ENCODE data around the gene MICALL1. TPM values are rescaled to one million over a fixed set of nuclear protein-coding genes. Genes with fewer than 3 reads are reported as not detected.

Gene MICALL1, protein sequence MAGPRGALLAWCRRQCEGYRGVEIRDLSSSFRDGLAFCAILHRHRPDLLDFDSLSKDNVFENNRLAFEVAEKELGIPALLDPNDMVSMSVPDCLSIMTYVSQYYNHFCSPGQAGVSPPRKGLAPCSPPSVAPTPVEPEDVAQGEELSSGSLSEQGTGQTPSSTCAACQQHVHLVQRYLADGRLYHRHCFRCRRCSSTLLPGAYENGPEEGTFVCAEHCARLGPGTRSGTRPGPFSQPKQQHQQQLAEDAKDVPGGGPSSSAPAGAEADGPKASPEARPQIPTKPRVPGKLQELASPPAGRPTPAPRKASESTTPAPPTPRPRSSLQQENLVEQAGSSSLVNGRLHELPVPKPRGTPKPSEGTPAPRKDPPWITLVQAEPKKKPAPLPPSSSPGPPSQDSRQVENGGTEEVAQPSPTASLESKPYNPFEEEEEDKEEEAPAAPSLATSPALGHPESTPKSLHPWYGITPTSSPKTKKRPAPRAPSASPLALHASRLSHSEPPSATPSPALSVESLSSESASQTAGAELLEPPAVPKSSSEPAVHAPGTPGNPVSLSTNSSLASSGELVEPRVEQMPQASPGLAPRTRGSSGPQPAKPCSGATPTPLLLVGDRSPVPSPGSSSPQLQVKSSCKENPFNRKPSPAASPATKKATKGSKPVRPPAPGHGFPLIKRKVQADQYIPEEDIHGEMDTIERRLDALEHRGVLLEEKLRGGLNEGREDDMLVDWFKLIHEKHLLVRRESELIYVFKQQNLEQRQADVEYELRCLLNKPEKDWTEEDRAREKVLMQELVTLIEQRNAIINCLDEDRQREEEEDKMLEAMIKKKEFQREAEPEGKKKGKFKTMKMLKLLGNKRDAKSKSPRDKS
- polyA plus RNA-seq: 1 to 10 TPM; 1.3 to 5.8 (median 2.1) TPM

DNA sequence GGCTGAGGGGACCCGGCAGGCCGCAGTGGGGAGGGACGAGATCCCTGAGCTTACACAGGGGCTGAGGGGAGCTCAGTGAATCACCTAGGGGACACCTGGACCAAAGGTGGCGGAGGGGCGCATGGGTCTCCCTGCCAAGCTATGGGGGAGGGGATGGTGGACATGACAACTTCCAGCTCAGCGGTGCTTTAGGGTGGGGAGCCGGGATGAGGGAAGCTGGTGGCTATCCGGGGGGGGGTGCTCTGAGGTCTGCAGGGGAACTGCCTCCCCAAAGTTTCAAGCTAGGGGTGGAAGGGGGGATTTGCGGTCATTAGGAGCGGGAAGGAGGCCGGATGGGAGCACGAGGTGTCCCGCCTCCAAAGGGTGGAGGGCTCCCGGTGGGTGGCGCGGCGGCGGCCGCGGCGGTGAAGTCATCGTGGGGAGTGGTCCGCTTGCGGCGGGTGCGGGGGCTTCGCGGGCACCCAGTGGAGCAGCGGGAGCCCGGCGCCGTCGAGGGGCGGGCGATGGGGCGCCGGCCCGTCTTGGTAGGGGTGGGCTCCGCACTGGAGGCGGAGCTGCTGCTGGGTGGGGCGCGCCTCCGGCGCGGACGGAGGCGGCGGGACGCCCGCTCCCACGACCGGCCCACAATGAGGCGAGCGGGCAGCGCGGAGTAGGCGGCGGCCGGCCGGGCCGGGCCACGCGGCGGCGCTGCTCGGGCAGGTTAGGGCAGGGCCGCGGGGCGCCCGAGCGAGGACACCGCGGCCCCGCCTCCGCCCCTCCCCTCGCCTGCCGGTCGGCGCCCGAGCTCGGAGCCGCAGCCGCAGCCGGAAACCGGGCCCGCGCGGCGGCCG, at the start of gene MICALL1:
TSS of gene MICALL1 (plus strand) at position 764 of the 830 bp plus-strand sequence. CDS start 126 bp downstream, outside the sequence.
- no peaks in the 10 kb centered on the region for H3K36me3 Mint-ChIP-seq
- H3K27ac Mint-ChIP-seq: peak within 1 kb of the TSS; percentile 63 to 89 (median 78)
- peak within 1 kb of the TSS; percentile 78 to 87 (median 83) for H3K4me3 Mint-ChIP-seq
- peaks cover 0 to 4% (median 0%) of the 10 kb centered on the region in 3 donors for H3K27me3 Mint-ChIP-seq (ENCODE audit: low read depth in 3 of 3)
- H3K9me3 Mint-ChIP-seq: no peaks in the 10 kb centered on the region
- peaks cover 23 to 29% of the 10 kb centered on the region in 2 donors for H3K4me1 Mint-ChIP-seq
- DNase-seq: peak; percentile 70 to 74 (median 72)

DNA sequence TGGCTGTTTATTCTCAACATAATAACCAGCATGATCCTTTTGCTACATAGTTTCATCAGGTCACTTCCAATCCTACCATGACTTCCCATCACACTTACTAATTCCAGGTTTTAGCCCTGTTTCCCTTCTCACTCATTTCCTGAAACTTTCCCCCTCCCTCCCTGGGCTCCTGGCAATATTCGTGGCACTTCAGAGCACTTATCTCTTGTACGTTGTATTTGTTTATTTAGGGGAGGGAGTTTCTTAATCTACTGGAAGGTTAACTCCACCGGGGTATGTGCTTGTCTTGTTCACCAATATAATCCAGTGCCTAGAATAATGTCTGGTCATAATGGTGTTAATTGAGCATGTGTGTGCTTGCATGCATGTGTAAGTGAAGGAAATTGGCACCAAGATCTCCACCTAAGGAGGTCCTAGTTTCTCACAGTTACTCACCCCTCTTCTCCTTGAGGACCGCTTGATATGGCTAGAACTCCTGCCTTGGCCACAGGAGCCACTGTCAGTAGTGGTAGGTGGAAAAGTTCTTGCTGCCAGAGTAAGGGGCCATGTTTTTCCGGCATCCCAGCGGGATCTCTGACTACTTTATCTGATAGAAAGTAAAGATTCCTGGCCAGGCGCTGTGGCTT, 45.2 kb upstream of the MICALL1 start:
- no peak overlapping the region for H3K27ac Mint-ChIP-seq
- H3K27me3 Mint-ChIP-seq (ENCODE audit: low read depth in 3 of 3): no peaks in the 10 kb centered on the region
- no peak for DNase-seq
- peaks cover 32 to 45% (median 33%) of the 10 kb centered on the region in 3 donors for H3K36me3 Mint-ChIP-seq
- peaks cover 3 to 19% of the 10 kb centered on the region in 2 donors for H3K4me1 Mint-ChIP-seq
- H3K4me3 Mint-ChIP-seq: no peak overlapping the region
- H3K9me3 Mint-ChIP-seq: no peaks in the 10 kb centered on the region

DNA sequence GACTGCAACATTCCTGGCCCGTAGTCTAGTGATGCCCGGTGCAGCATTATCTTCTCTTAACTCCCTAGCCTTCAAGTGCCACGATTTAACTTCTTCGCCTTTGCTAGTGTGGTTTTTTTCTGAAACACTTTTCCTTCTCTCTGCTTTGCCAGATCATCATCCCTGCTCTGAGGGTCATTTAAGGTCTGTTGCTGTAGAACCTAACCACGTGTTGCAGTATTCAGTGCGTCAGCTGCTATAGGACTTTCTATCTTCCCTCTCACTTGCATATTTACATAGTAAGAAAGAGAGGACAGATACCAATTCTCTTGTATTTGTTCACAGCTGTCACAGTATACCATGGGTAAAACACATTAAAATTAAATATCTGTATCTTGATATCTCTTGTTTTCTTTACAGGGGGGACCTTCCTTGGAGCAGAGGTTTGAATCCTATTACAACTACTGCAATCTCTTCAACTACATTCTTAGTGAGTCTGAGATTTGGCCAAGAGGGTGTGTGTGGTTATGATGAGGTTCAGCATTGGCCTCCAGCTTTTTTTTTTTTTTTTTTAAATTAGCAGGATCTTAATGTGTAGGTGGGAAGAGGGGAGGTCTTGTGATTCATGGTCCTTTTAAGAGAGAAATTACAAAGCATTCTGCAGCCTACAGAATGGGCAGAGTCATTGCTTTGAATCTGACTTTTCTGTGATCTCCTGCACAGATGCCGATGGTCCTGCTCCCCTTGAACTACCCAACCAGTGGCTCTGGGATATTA, 43.3 kb upstream of the MICALL1 start:
- Mint-ChIP-seq H3K36me3 (peaks cover 27 to 42% (median 31%) of the 10 kb centered on the region in 3 donors), H3K27ac (peak overlapping the region in 2 of 6 donors; percentile 17 to 52), H3K4me3 (no peak overlapping the region), H3K4me1 (peaks cover 3 to 19% of the 10 kb centered on the region in 2 donors), H3K9me3 (no peaks in the 10 kb centered on the region), H3K27me3 (ENCODE audit: low read depth in 3 of 3) (no peaks in the 10 kb centered on the region)
- DNase-seq: no peak

DNA sequence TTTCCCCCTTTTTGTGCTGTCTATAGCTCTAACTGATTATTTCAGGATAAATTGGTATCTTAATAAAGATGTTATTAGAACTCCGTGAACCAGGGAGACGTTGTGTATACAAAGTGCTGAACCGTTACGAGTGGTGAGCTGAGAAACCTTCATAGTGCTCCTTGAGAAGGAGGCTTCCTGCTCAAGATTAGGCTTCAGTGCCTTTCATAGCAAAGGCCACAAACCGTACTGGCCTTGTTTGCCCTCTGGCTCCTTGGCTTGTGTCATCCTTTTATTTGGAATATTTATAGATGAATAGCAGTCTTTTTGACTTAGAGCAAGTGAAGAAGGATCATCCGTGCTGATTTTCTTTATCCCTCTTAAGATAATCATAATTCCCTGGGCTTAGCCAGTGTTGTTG, 40.6 kb upstream of the MICALL1 start:
- no peak for DNase-seq
- Mint-ChIP-seq H3K36me3 (peaks cover 17 to 38% (median 34%) of the 10 kb centered on the region in 3 donors), H3K9me3 (no peaks in the 10 kb centered on the region), H3K4me1 (peaks cover 3 to 11% of the 10 kb centered on the region in 2 donors), H3K27me3 (ENCODE audit: low read depth in 3 of 3) (no peaks in the 10 kb centered on the region), H3K27ac (no peak overlapping the region), H3K4me3 (no peak overlapping the region)

DNA sequence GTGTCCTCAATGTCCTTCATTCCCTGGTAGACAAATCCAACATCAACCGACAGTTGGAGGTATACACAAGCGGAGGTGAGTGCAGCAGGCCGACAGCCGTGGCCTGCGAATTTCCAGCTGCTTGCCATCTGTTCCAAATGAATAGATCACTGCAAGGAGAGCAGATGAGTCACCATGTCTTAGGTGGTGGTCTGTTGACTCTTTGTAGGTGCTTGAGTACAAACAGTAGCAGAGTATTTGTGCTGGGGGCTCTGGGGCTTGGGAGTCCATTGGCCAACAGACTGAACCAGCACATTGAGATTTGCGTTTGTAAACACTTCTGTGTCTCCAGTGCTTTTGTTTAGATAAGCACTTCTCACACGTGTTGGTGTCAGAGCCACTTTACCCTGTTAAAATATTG, 35.8 kb upstream of the MICALL1 start:
- no peak overlapping the region for H3K4me3 Mint-ChIP-seq
- H3K4me1 Mint-ChIP-seq: no peaks in the 10 kb centered on the region
- H3K9me3 Mint-ChIP-seq: no peaks in the 10 kb centered on the region
- H3K27ac Mint-ChIP-seq: no peak overlapping the region
- peaks cover 14 to 29% (median 28%) of the 10 kb centered on the region in 3 donors for H3K36me3 Mint-ChIP-seq
- no peak for DNase-seq
- H3K27me3 Mint-ChIP-seq (ENCODE audit: low read depth in 3 of 3): no peaks in the 10 kb centered on the region

DNA sequence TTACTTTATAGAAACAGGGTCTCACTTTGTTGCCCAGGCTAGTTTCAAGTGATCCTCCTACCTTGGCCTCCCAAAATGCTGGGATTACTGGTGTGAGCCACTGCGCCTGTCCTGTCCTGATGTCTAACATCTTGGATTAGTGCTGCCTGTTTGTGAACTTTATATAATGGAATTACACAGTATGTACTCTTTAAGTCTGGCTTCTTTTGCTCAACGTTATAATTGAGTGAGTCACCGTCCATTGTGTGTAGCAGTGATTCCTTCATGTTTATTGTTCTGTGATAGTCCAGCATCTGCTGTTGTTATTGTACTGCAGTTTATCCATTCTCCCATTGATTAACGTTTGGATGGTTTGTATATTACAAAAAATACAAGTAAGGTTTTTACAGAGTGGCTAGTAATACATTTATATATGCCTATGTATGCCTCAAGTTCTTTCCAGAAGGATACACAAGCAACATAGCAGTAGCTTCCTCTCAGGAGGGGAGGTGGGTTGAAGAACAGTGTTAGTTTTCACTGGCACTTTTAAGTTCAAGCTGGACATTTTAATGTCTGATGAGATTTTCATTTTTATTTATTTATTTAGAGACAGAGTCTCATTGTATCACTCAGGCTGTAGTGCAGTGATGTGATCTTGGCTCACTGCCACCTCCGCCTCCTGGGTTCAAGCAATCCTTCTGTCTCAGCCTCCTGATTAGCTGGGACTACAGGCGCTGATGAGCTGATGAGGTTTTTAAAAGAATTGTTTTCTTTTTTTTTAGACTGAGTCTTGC, 25.2 kb upstream of the MICALL1 start:
- H3K36me3 Mint-ChIP-seq: peaks cover 14 to 43% (median 26%) of the 10 kb centered on the region in 3 donors
- H3K27ac Mint-ChIP-seq: no peak overlapping the region
- no peak for DNase-seq
- no peaks in the 10 kb centered on the region for H3K9me3 Mint-ChIP-seq
- peaks cover 0 to 9% of the 10 kb centered on the region in 2 donors for H3K4me1 Mint-ChIP-seq
- no peaks in the 10 kb centered on the region for H3K27me3 Mint-ChIP-seq (ENCODE audit: low read depth in 3 of 3)
- no peak overlapping the region for H3K4me3 Mint-ChIP-seq

DNA sequence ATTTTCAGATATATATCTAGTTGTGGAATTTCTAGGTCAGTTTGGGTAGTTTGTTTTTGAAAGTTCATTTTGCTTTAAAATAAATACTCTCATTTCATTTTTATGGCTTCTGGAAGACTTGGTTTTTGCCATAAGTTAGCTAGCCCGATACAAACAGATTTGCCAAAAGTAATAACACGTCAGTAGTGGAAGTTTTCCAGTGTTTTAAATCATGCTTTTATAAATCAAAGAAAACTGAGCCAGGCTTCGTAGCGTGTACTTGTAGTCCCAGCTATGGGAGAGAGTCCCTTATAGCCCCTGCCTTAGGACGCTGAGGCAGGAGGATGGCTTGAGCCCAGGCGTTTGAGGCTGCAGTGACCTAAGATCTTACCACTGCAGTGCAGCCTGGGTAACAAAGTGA, 21.7 kb upstream of the MICALL1 start:
- Mint-ChIP-seq H3K9me3 (no peaks in the 10 kb centered on the region), H3K4me1 (peaks cover 1 to 9% of the 10 kb centered on the region in 2 donors), H3K4me3 (no peak overlapping the region), H3K36me3 (peaks cover 3 to 33% (median 9%) of the 10 kb centered on the region in 3 donors), H3K27me3 (ENCODE audit: low read depth in 3 of 3) (no peaks in the 10 kb centered on the region), H3K27ac (peak overlapping the region in 1 of 6 donors; percentile 34)
- no peak for DNase-seq

DNA sequence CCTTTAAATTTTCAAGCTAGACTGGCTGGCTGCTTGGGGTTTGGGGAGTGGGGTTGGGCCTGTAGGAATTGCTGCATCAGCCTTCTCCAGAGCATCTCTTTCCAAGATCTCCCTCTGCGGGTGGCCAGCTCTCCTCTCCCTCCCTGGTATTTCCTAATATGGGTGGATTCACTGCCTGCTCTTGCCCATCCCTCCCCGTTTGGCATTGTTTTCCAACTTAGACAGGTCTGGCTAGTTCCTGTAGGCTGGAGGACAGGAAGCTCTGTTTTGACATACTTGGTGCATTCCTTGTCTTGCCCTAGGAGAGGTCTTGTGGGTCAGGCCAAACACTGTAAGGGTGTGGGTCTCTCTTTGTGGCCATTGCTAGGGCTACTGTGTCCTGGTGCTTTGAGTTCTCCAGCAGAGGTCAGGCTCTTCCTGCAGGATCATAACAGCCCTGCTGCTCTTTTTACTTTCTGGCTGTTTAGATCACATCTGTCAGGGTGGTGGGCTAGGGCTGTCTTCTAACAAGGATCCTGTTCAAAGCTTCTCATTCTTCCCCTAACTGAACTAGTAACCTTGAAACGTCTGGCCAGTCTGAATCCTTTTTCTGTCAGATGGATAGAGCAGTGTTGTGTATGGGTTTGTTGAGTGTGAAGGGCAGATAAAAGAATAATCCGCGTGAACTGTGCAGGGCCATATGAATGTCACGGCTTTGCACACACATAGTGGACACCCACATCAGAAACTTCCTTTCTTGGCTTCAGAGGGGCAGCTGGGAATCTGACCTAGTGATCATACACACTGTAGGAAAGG, 18.3 kb upstream of the MICALL1 start:
- Mint-ChIP-seq H3K27ac (peak overlapping the region in 5 of 6 donors; percentile 4 to 59 (median 8)), H3K9me3 (no peaks in the 10 kb centered on the region), H3K4me3 (no peak overlapping the region), H3K36me3 (peaks cover 6 to 32% (median 12%) of the 10 kb centered on the region in 3 donors), H3K27me3 (ENCODE audit: low read depth in 3 of 3) (no peaks in the 10 kb centered on the region), H3K4me1 (peaks cover 1 to 9% of the 10 kb centered on the region in 2 donors)
- DNase-seq: no peak

DNA sequence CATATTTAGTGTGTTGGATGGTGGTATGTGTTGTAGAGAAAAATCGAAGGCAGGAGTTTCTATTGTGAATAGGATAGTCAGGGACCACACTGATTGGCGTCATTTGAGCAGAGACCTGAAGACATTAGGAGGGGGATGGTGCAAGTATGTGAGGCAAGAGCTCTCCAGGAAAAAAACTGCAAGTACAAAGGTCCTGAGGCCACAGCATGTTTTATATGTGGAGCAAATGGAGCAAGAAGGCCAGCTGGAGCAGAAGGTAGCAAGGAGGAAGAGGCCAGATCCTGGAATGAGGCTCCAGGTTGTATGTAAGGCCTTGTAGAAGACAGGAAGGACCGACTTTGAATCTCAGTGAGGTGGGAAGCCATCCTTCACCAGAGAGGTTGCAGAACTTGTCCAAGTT, 14.2 kb upstream of the MICALL1 start:
- H3K27ac Mint-ChIP-seq: peak overlapping the region in 3 of 6 donors; percentile 8 to 14 (median 10)
- H3K36me3 Mint-ChIP-seq: peaks cover 0 to 22% (median 9%) of the 10 kb centered on the region in 3 donors
- H3K9me3 Mint-ChIP-seq: no peaks in the 10 kb centered on the region
- peaks cover 11 to 16% of the 10 kb centered on the region in 2 donors for H3K4me1 Mint-ChIP-seq
- no peak for DNase-seq
- no peak overlapping the region for H3K4me3 Mint-ChIP-seq
- H3K27me3 Mint-ChIP-seq (ENCODE audit: low read depth in 3 of 3): peaks cover 0 to 1% (median 0%) of the 10 kb centered on the region in 3 donors

DNA sequence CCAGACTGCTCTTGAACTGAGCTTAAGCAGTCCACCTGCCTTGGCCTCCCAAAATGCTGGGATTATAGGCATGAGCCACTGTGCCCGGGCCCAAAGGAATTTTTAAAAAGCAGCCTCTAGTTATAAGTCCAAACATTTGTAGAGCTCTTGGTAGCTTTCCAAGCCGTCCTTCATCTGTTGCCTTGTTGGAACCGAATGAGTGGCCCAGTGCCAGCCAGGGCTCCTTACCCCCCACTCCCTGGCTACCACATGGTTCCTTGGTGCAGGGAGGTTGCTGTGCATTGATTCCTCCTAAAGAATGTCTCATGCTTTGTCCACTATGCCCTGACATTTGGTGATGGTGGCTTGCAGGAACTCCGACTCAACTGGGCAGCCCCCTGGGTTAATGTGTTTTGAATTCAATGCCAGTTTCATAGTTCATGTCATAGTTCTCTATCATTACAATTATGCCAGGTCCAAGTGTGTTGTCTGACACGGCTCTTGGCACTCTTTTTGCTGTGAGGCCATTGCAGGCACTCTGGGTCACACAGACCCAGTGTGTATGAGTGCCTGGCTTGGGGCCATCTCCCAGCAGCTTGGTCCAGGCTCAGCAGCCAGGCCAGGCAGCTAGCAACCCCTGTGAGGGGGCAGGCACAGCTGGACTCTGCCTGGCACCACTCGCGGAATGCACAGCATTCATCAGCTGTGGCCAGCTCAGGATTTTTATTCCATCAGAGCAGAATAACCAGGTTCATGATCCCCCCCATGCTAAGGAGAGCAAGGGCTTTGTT, 13.3 kb upstream of the MICALL1 start:
- H3K27me3 Mint-ChIP-seq (ENCODE audit: low read depth in 3 of 3): peaks cover 0 to 1% (median 0%) of the 10 kb centered on the region in 3 donors
- H3K27ac Mint-ChIP-seq: peak overlapping the region in 2 of 6 donors; percentile 21 to 53
- H3K4me1 Mint-ChIP-seq: peaks cover 14 to 18% of the 10 kb centered on the region in 2 donors
- no peak for DNase-seq
- peaks cover 0 to 19% (median 9%) of the 10 kb centered on the region in 3 donors for H3K36me3 Mint-ChIP-seq
- no peak overlapping the region for H3K4me3 Mint-ChIP-seq
- H3K9me3 Mint-ChIP-seq: no peaks in the 10 kb centered on the region
